Endothelial cell of umbilical vein (primary cell): ENCODE data around the gene DPF1. TPM values are rescaled to one million over a fixed set of nuclear protein-coding genes. Genes with fewer than 3 reads are reported as not detected.

Experiments used
- BruUV-seq: library from RNA; stranded (reverse); fragments of 400-500 nt; replicated peaks from 2 replicates; lab custom pipeline; 2021; lab: Mats Ljungman, UMichigan
- CTCF ChIA-PET: fragments of 300-600, 350-600 bp; sonication (Branson Sonifier 250); formaldehyde crosslinking; loops from one replicate; lab custom pipeline; 2021; ENCODE audit warnings: antibody characterized with exemption, inconsistent platforms; lab: Charles Lee
- POLR2A ChIA-PET: fragments of 300-600, 350-600 bp; sonication (Branson Sonifier 250); formaldehyde crosslinking; loops from one replicate; lab custom pipeline; 2021; ENCODE audit warnings: antibody characterized with exemption, inconsistent platforms; lab: Charles Lee
- DNase-seq: peaks from one replicate; pipeline ENCODE4 v3.0.0-alpha.2; 2011; ENCODE audit warnings: low read depth, low spot score
- FAIRE-seq: peaks from 2 replicates; lab custom pipeline; 2011; peaks lifted over from hg19 to GRCh38; lab: Jason Lieb, UNC
- H2AFZ ChIP-seq: 2 replicates; pipeline ENCODE4 v1.6.0; 2012; ENCODE audit warnings: low read depth, low read length, control low read depth, inconsistent platforms
- H3K27ac ChIP-seq: 2 replicates; pipeline ENCODE4 v1.5.1; 2011; ENCODE audit warnings: low read depth, mild to moderate bottlenecking, control low read depth, low read length, moderate library complexity; ENCODE audit not compliant: insufficient read depth
- H3K27me3 ChIP-seq, 2 experiments: 2 replicates each; pipeline versions ENCODE4 v1.6.0 to v1.6.1; 2011; ENCODE audit warnings: low read length in 2 of 2, mixed read lengths in 1 of 2; ENCODE audit not compliant: control insufficient read depth in 2 of 2, insufficient read depth in 2 of 2
- H3K36me3 ChIP-seq, 2 experiments: 2 replicates in 1 of 2; 3 replicates in 1 of 2; pipeline ENCODE4 v1.5.1; 2011; ENCODE audit warnings: low read length in 2 of 2, mild to moderate bottlenecking in 1 of 2, moderate library complexity in 1 of 2; ENCODE audit not compliant: control insufficient read depth in 2 of 2, insufficient read depth in 2 of 2; ENCODE audit errors: extremely low read depth in 1 of 2
- H3K4me1 ChIP-seq: 3 replicates; pipeline ENCODE4 v1.5.1; 2011; ENCODE audit warnings: mild to moderate bottlenecking, low read length; ENCODE audit not compliant: control insufficient read depth, insufficient read depth; ENCODE audit errors: extremely low read depth
- H3K4me2 ChIP-seq: 2 replicates; pipeline ENCODE4 v1.6.1; 2011; ENCODE audit warnings: low read length, control low read depth, mixed read lengths; ENCODE audit not compliant: insufficient read depth
- H3K4me3 ChIP-seq, 3 experiments: fragments of 200-600 bp in 1 of 3; sonication (generic), shearing (Covaris generic) in 1 of 3; replicated peaks in 1 of 3; 2 replicates each; pipeline ENCODE4 v1.5.1; 2011 to 2016; ENCODE audit warnings: control low read depth in 3 of 3, low read length in 3 of 3, mild to moderate bottlenecking in 2 of 3, inconsistent platforms in 1 of 3, low read depth in 1 of 3, moderate library complexity in 1 of 3; ENCODE audit not compliant: insufficient read depth in 1 of 3
- H3K79me2 ChIP-seq: 2 replicates; pipeline ENCODE4 v1.6.0; 2012; ENCODE audit warnings: low read length, inconsistent platforms; ENCODE audit not compliant: control insufficient read depth, insufficient read depth
- H3K9ac ChIP-seq: replicated peaks from 2 replicates; pipeline ENCODE3; 2011; ENCODE audit warnings: low read length, control low read depth; ENCODE audit not compliant: insufficient read depth; ENCODE audit errors: extremely low read depth
- H3K9me1 ChIP-seq: replicated peaks from 3 replicates; pipeline ENCODE4 v1.6.0; 2011; ENCODE audit warnings: mild to moderate bottlenecking, low read length; ENCODE audit not compliant: control insufficient read depth, insufficient read depth; ENCODE audit errors: extremely low read depth
- H3K9me3 ChIP-seq: replicated peaks from 2 replicates; pipeline ENCODE4 v1.5.1; 2012; ENCODE audit warnings: low read length, inconsistent platforms; ENCODE audit not compliant: control insufficient read depth, insufficient read depth
- H4K20me1 ChIP-seq: replicated peaks from 2 replicates; pipeline ENCODE3; 2011; ENCODE audit warnings: mild to moderate bottlenecking, low read length; ENCODE audit not compliant: control insufficient read depth, insufficient read depth; ENCODE audit errors: extremely low read depth
- CTCF ChIP-seq, 2 donors: IDR thresholded peaks; 1 replicate in 1 of 2; 2 replicates in 1 of 2; pipeline ENCODE4 v1.5.1; 2011; ENCODE audit warnings: low read length in 2 of 2, mild to moderate bottlenecking in 2 of 2, moderate library complexity in 2 of 2, control low read depth in 1 of 2, inconsistent platforms in 1 of 2, low read depth in 1 of 2; ENCODE audit not compliant: insufficient read depth in 1 of 2; ENCODE audit errors: extremely low read depth in 1 of 2
- EZH2 ChIP-seq: IDR thresholded peaks from 2 replicates; pipeline ENCODE4 v1.6.1; 2012; ENCODE audit warnings: borderline replicate concordance, low read depth, mild to moderate bottlenecking, moderate library complexity, low read length, inconsistent platforms; ENCODE audit not compliant: severe bottlenecking
- FOS ChIP-seq: IDR thresholded peaks from 2 replicates; pipeline ENCODE4 v1.6.1; 2011; ENCODE audit warnings: mild to moderate bottlenecking, low read length, moderate library complexity, borderline replicate concordance; ENCODE audit not compliant: insufficient read depth
- GATA2 ChIP-seq: IDR thresholded peaks from 2 replicates; pipeline ENCODE4 v1.7.0; 2011; ENCODE audit warnings: low read depth, mild to moderate bottlenecking, moderate library complexity, mixed read lengths, low read length; ENCODE audit not compliant: insufficient read length, insufficient read depth
- JUN ChIP-seq: IDR thresholded peaks from 2 replicates; pipeline ENCODE4 v1.6.1; 2011; ENCODE audit warnings: borderline replicate concordance, low read depth; ENCODE audit not compliant: insufficient read length, insufficient read depth
- MAX ChIP-seq: IDR thresholded peaks from 2 replicates; pipeline ENCODE4 v1.6.1; 2011; ENCODE audit not compliant: insufficient read depth, insufficient read length
- MYC ChIP-seq: IDR thresholded peaks from one replicate; pipeline ENCODE4 v1.6.1; 2011; ENCODE audit warnings: mild to moderate bottlenecking, low read depth, low read length
- POLR2A ChIP-seq: IDR thresholded peaks from 2 replicates; pipeline ENCODE4 v1.6.1; 2012; ENCODE audit warnings: low read depth, mild to moderate bottlenecking, control low read depth, low read length
- POLR2AphosphoS5 ChIP-seq: IDR thresholded peaks from 2 replicates; pipeline ENCODE4 v1.6.1; 2012; ENCODE audit warnings: low read depth, mild to moderate bottlenecking, control low read depth, low read length, moderate library complexity; ENCODE audit not compliant: insufficient read depth
- dilution Hi-C: fragments of 300-500 bp; cut with MboI; formaldehyde crosslinking; loops from one replicate; pipeline ENCODE4 v1.15.0; 2019; ENCODE audit warnings: low sequenced_read_pairs; ENCODE audit not compliant: extremely low pct_ligation_motif_present
- intact Hi-C: fragments of 100-400 bp; cut with micrococcal nuclease; formaldehyde crosslinking; loops from one replicate; pipeline ENCODE4 v1.10.0; 2022
- polyA plus RNA-seq, 4 experiments: library from polyadenylated mRNA; depleted of rRNA in 3 of 4; stranded (reverse) in 3 of 4; unstranded in 1 of 4; fragments of >200 nt; gene quantifications; 2 replicates each; pipeline versions ENCODE4 v1.2.1 to v1.2.3, GENCODE V29; 2011 to 2012; ENCODE audit warnings: missing spikeins in 1 of 4
- total RNA-seq: library from RNA; stranded (reverse); gene quantifications from 2 replicates; pipeline ENCODE4 v1.2.3, GENCODE V29; 2021

DPF1 gene
- total and polyA plus RNA-seq, 2 donors (not counting 3 experiments of a cell fraction or from before 2014, with no cell fraction given), result 2.0 to 3.9 TPM

- intact Hi-C loops, result loop anchor here (2.0 kb wide), 1 partner anchor 52 kb away; no protein-coding TSS in a partner anchor
- no peak for TF ChIP-seq GATA2
- Histone ChIP-seq H3K27ac (no peak within 1 kb of the TSS), H3K4me2 (peak within 1 kb of the TSS; percentile 72), H3K36me3 (no peaks in the 10 kb centered on the region), H3K4me3 (peak within 1 kb of the TSS; percentile 14 to 47 (median 34)), H2AFZ (peak within 1 kb of the TSS; percentile 39), H3K4me1 (peaks cover 20% of the 10 kb centered on the region), H3K9me1 (no peaks in the 10 kb centered on the region), H3K27me3 (no peaks in the 10 kb centered on the region), H4K20me1 (no peaks in the 10 kb centered on the region), H3K9ac (peak within 1 kb of the TSS; percentile 29), H3K79me2 (no peaks in the 10 kb centered on the region), H3K9me3 (no peaks in the 10 kb centered on the region)
- no peak for FAIRE-seq
- dilution Hi-C loops, result no loop called here
- POLR2A ChIA-PET, result interaction anchor here (0.6 kb wide), 1 partner anchor 25 kb away, joined by 6 read pairs; no protein-coding TSS in a partner anchor
- no peak for DNase-seq
- BruUV-seq, result no TSS peak
- CTCF ChIA-PET, result interaction anchor here (0.7 to 1.7 kb wide), 3 partner anchors 9 to 54 kb away, joined by 3 to 14 read pairs (median 3); partner anchors contain the start of gene PPP1R14A
Measured at GRCh38 chr19:38264486-38265212, 40.6 kb upstream of the DPF1 start, which contains the start of gene SPINT2. Gene SPINT2 (plus strand): TSS chr19:38264573. CDS start chr19:38264893, 320 bp downstream.

- FAIRE-seq (peak; percentile 61), DNase-seq (no peak)
- Histone ChIP-seq H3K9me3 (no peaks in the 10 kb centered on the region), H3K27me3 (no peaks in the 10 kb centered on the region), H4K20me1 (no peaks in the 10 kb centered on the region), H2AFZ (peak overlapping the region; percentile 39), H3K4me2 (peak overlapping the region; percentile 72), H3K4me3 (peak overlapping the region; percentile 14 to 47 (median 34)), H3K9me1 (no peaks in the 10 kb centered on the region), H3K4me1 (peaks cover 20% of the 10 kb centered on the region), H3K79me2 (no peaks in the 10 kb centered on the region), H3K9ac (peak overlapping the region; percentile 29), H3K36me3 (no peaks in the 10 kb centered on the region), H3K27ac (no peak overlapping the region)
- BruUV-seq, result no TSS peak
- TF ChIP-seq FOS (no peak), MYC (no peak), POLR2AphosphoS5 (no peak), EZH2 (no peak), JUN (no peak), POLR2A (no peak), CTCF (IDR thresholded peaks at IDR 0.05; ENCODE audit: extremely low read depth in 1 of 2, insufficient read depth in 1 of 2, low read depth in 1 of 2, low read length in 2 of 2) (no peak), MAX (no peak), GATA2 (no peak)
- ChIA-PET POLR2A (no interaction called here), CTCF (interaction anchor here (0.7 to 1.2 kb wide), 3 partner anchors 13 to 55 kb away, joined by 3 read pairs; no protein-coding TSS in a partner anchor)
- dilution Hi-C loops, result no loop called here
- intact Hi-C loops, result loop anchor here (2.0 kb wide), 1 partner anchor 53 kb away; no protein-coding TSS in a partner anchor
Measured at GRCh38 chr19:38263689-38264485, 39.9 kb upstream of the DPF1 start.
